Uterus (tissue), 4 donors: ENCODE measurements around the gene CDKAL1. TPM values are rescaled to one million over a fixed set of nuclear protein-coding genes. Genes with fewer than 3 reads are reported as not detected.
"Not testable (repeated sequence)": the region's sequence is repeated elsewhere in the genome, so short reads cannot be mapped to it uniquely, and the experiment has no call there.

Experiments
- DNase-seq, 2 donors: peaks; one replicate each; pipeline ENCODE4 v3.0.0-alpha.2; 2019 to 2020
- H3K27ac ChIP-seq, 2 donors: fragments of 200-600 bp; sonication (generic); 1 replicate in 1 of 2; 2 replicates in 1 of 2; pipeline ENCODE4 v1.5.1; 2016 to 2018
- H3K27me3 ChIP-seq, 2 donors: fragments of 200-600 bp; sonication (generic); one replicate each; pipeline ENCODE4 v1.5.1; 2018 to 2019; ENCODE audit warnings: control low read depth in 1 of 2
- H3K36me3 ChIP-seq, 2 donors: fragments of 200-600 bp; sonication (generic); one replicate each; pipeline ENCODE4 v1.5.1; 2019; ENCODE audit warnings: control low read depth in 1 of 2
- H3K4me1 ChIP-seq, 2 donors: fragments of 200-600 bp; sonication (generic); one replicate each; pipeline ENCODE4 v1.5.1; 2018 to 2019; ENCODE audit warnings: control low read depth in 1 of 2
- H3K4me3 ChIP-seq, 2 donors: fragments of 200-600 bp; sonication (generic); 1 replicate in 1 of 2; 2 replicates in 1 of 2; pipeline ENCODE4 v1.5.1; 2018 to 2019; ENCODE audit warnings: mild to moderate bottlenecking in 1 of 2
- H3K9me3 ChIP-seq, 2 donors: fragments of 200-600 bp; sonication (generic); one replicate each; pipeline ENCODE4 v1.5.1; 2019; ENCODE audit warnings: control low read depth in 1 of 2
- POLR2A ChIP-seq, 2 donors: fragments of 450-650 bp; IDR thresholded peaks; one replicate each; pipeline ENCODE4 v1.6.1; 2016; ENCODE audit warnings: antibody characterized with exemption in 2 of 2, mild to moderate bottlenecking in 1 of 2, moderate library complexity in 1 of 2
- intact Hi-C: fragments of 100-400 bp; cut with DNase I; formaldehyde crosslinking; loops from one replicate; pipeline ENCODE4 v1.15.1; 2023; ENCODE audit warnings: low total_unique reads
- total RNA-seq, 4 donors: library from RNA; depleted of rRNA in 3 of 4; stranded (reverse); fragments of >200 nt in 3 of 4; gene quantifications; one replicate each; pipeline versions ENCODE4 v1.1.0 to v1.2.4, GENCODE V29; 2014 to 2023
- TF ChIP-seq, protein P1 (sequence below), 4 experiments: fragments of 200-600 bp in 2 of 4; fragments of 450-650 bp in 2 of 4; sonication (generic) in 2 of 4; IDR thresholded peaks; one replicate each; pipeline ENCODE4 v1.5.1; 2016 to 2019; ENCODE audit warnings: antibody characterized with exemption in 4 of 4, mild to moderate bottlenecking in 2 of 4, moderate library complexity in 1 of 4
- donor health status: DM: yes; HTN: yes; CAD: no.

The CDKAL1 gene
- total RNA-seq, 4 donors from 2014 or later = 5.0 to 51.7 (median 18.9) TPM

DNA sequence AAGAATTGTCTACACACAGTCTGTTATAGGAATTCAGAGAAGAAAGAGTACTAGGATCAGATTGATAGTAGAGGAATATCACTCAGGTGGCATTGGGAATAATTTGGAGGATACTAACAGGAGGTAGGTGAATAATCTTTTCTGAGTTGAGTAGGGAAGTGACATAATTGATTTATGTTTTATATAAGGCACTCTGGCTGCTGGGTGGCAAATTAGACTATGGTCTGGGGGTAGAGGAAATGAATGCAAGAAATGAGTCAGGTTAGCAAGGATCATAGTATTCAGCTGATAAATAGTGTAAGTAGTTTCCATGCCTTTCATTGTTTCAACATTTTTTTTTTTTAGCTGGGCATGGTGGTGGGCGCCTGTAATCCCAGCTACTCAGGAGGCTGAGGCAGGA is 113.3 kb downstream of the CDKAL1 start:
- Histone ChIP-seq H3K9me3 (no peaks in the 10 kb centered on the region), H3K36me3 (no peaks in the 10 kb centered on the region), H3K4me1 (no peaks in the 10 kb centered on the region), H3K27me3 (no peaks in the 10 kb centered on the region), H3K4me3 (no peak overlapping the region), H3K27ac (no peak overlapping the region)
- no peak for DNase-seq
- intact Hi-C loops = no loop called here
- TF ChIP-seq, protein P1, sequence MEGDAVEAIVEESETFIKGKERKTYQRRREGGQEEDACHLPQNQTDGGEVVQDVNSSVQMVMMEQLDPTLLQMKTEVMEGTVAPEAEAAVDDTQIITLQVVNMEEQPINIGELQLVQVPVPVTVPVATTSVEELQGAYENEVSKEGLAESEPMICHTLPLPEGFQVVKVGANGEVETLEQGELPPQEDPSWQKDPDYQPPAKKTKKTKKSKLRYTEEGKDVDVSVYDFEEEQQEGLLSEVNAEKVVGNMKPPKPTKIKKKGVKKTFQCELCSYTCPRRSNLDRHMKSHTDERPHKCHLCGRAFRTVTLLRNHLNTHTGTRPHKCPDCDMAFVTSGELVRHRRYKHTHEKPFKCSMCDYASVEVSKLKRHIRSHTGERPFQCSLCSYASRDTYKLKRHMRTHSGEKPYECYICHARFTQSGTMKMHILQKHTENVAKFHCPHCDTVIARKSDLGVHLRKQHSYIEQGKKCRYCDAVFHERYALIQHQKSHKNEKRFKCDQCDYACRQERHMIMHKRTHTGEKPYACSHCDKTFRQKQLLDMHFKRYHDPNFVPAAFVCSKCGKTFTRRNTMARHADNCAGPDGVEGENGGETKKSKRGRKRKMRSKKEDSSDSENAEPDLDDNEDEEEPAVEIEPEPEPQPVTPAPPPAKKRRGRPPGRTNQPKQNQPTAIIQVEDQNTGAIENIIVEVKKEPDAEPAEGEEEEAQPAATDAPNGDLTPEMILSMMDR (IDR thresholded peaks at IDR 0.05) = no peak
- TF ChIP-seq POLR2A (IDR thresholded peaks at IDR 0.05) = no peak

- H3K4me1 ChIP-seq, H3K36me3 ChIP-seq, H3K27me3 ChIP-seq, H3K27ac ChIP-seq, DNase-seq, H3K9me3 ChIP-seq, intact Hi-C loops, H3K4me3 ChIP-seq: not testable (repeated sequence)
These were observed 115.6 kb downstream of the CDKAL1 start for GRCh38 chr6:20649696-20650470.

- Histone ChIP-seq H3K27ac (no peak overlapping the region), H3K27me3 (no peaks in the 10 kb centered on the region), H3K9me3 (no peaks in the 10 kb centered on the region), H3K36me3 (no peaks in the 10 kb centered on the region), H3K4me1 (no peaks in the 10 kb centered on the region), H3K4me3 (no peak overlapping the region)
- intact Hi-C loops = no loop called here
- TF ChIP-seq, protein P1 (IDR thresholded peaks at IDR 0.05) = no peak
- no peak for TF ChIP-seq POLR2A (IDR thresholded peaks at IDR 0.05)
- DNase-seq = no peak
These were observed 118.2 kb downstream of the CDKAL1 start for GRCh38 chr6:20652299-20653084.

DNA sequence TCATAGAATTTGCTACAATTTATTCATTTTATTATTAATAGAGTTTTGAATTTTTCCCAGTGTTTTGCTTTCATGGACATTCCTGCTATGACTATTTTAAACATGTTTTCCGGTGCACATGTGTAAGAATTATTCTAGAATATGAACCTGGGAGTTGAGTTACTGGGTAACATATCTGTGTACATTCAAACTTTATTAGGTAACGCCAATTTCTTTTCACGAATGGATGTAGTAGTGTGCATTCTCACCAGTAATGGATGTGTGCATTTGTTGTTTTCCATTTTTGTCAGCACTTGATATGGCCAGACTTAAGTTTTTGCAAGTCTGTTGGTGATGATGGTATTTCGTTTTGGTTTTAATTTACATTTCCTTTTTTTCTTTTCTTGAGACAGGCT is 118.8 kb downstream of the CDKAL1 start:
- no peak for DNase-seq
- no peaks in the 10 kb centered on the region for H3K36me3 ChIP-seq
- H3K27me3 ChIP-seq = no peaks in the 10 kb centered on the region
- H3K27ac ChIP-seq = no peak overlapping the region
- no peaks in the 10 kb centered on the region for H3K9me3 ChIP-seq
- TF ChIP-seq, protein P1 (IDR thresholded peaks at IDR 0.05) = no peak
- no peak for TF ChIP-seq POLR2A (IDR thresholded peaks at IDR 0.05)
- no peaks in the 10 kb centered on the region for H3K4me1 ChIP-seq
- no peak overlapping the region for H3K4me3 ChIP-seq
- intact Hi-C loops = no loop called here

DNA sequence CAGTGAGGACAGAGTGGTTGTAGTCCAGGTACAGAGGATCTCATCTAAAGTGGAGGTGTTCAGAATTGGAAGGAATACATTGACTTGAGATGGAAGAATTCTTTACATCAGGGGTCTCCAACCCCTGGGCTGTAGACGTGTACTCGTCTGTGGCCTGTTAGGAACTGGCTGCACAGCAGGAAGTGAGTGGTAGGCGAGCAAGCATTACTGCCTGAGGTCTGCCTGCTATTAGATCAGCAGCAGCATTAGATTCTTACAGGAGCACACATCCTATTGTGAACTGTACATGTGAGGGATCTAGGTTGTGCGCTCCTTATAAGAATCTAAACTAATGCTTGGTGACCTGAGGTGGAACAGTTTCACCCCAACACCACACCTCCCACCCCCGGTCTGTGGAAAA is 121.1 kb downstream of the CDKAL1 start:
- TF ChIP-seq POLR2A (IDR thresholded peaks at IDR 0.05) = no peak
- TF ChIP-seq, protein P1 (IDR thresholded peaks at IDR 0.05) = no peak
- Histone ChIP-seq H3K4me1 (no peaks in the 10 kb centered on the region), H3K36me3 (no peaks in the 10 kb centered on the region), H3K27ac (no peak overlapping the region), H3K9me3 (no peaks in the 10 kb centered on the region), H3K27me3 (no peaks in the 10 kb centered on the region), H3K4me3 (no peak overlapping the region)
- intact Hi-C loops = no loop called here
- DNase-seq = no peak
